Mucosa of stomach (tissue), 1 donor: ENCODE measurements around the gene PIGO.

Experiments used
- H3K27me3 ChIP-seq: one replicate; pipeline ENCODE4 v1.7.0; 2013; ENCODE audit warnings: mild to moderate bottlenecking, low read length; ENCODE audit not compliant: control insufficient read depth, insufficient read depth
- H3K36me3 ChIP-seq: one replicate; pipeline ENCODE4 v1.7.0; 2013; ENCODE audit warnings: low read length; ENCODE audit not compliant: control insufficient read depth, insufficient read depth
- H3K4me1 ChIP-seq: one replicate; pipeline ENCODE4 v1.7.0; 2013; ENCODE audit warnings: mild to moderate bottlenecking, low read length; ENCODE audit not compliant: control insufficient read depth, insufficient read depth
- H3K4me3 ChIP-seq: one replicate; pipeline ENCODE4 v1.7.0; 2013; ENCODE audit warnings: low read length
- H3K9ac ChIP-seq: one replicate; pipeline ENCODE4 v1.7.0; 2013; ENCODE audit warnings: mild to moderate bottlenecking, low read length, moderate library complexity
- H3K9me3 ChIP-seq: one replicate; pipeline ENCODE4 v1.7.0; 2013; ENCODE audit warnings: mild to moderate bottlenecking, low read length, moderate library complexity; ENCODE audit not compliant: control insufficient read depth
- donor health status: Pancreatic carcinoma.

Gene PIGO

GRCh38 chr9:35103660-35104191, 7.3 kb upstream of the PIGO start:
- Histone ChIP-seq H3K36me3 (no peaks in the 10 kb centered on the region), H3K4me1 (peaks cover 21% of the 10 kb centered on the region), H3K4me3 (peak overlapping the region; percentile 89), H3K27me3 (no peaks in the 10 kb centered on the region), H3K9ac (peak overlapping the region; percentile 96), H3K9me3 (no peaks in the 10 kb centered on the region)

DNA sequence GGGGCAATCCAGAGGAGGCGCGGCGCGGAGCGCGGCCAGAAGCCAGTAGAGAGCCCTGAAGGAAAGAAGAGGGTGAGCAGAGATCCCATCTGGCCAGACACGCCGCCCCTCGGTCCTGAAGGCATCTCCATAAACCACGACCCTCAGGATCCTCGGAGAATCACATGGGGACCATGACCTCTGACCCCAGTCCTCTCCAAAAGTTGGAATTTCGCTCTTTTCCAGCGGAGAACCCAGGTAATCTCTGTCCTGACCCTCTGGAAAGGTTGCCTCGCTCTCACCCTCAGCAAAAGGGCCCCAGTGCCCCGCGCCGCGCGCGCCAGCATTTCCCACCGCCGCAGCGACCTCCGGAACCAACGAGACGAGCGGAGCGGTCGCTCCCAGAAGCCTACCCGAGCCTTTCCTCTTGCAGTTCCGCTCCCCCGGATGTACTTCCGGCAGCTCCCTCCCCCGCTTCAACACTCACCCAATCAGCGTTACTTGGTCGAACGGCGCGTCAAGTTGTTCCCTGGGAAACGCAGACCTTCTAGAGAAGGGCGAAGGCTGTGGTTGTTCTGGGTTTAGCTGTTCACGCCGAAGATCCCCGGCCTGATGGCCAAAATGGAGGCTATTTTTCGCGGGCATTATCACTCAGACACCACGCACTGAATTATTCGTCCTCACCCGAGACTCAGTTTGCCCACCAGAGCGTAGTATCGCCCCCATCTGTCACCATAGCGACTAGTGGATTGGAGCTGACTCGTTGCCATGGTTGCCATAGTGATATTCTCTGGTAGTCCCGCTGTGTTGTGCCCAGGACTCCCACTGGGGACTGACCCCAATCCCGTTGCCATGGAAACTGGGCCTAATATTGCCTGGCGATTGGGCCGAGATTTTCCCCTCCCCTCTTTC, 6.6 kb upstream of the PIGO start, which contains the start of gene STOML2:
STOML2 (minus strand) TSS at position 363 of the 891 bp plus-strand sequence; CDS start at position 326, 37 bp downstream.
- Histone ChIP-seq H3K36me3 (no peaks in the 10 kb centered on the region), H3K4me3 (peak within 1 kb of the TSS; percentile 89), H3K4me1 (peaks cover 21% of the 10 kb centered on the region), H3K9ac (peak within 1 kb of the TSS; percentile 96), H3K27me3 (no peaks in the 10 kb centered on the region), H3K9me3 (no peaks in the 10 kb centered on the region)

DNA sequence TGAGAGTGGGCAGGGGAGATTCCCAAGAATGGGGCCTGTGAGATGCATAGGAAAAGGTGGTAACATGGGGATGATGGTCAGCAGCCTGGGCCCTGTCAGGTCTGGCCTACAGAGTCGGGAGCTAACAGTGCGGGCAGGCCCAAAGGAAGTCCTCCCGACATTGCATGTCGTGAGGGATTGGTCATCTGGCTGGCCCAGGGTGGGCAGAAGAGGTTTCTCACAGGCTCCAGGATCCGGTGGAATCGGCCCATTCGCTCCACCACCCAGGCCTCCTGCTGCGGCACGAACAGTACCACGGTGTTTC, 6.0 kb upstream of the PIGO start:
- no peaks in the 10 kb centered on the region for H3K27me3 ChIP-seq
- peak overlapping the region; percentile 96 for H3K9ac ChIP-seq
- H3K36me3 ChIP-seq, result no peaks in the 10 kb centered on the region
- H3K4me1 ChIP-seq, result peaks cover 21% of the 10 kb centered on the region
- H3K9me3 ChIP-seq, result no peaks in the 10 kb centered on the region
- H3K4me3 ChIP-seq, result peak overlapping the region; percentile 89

DNA sequence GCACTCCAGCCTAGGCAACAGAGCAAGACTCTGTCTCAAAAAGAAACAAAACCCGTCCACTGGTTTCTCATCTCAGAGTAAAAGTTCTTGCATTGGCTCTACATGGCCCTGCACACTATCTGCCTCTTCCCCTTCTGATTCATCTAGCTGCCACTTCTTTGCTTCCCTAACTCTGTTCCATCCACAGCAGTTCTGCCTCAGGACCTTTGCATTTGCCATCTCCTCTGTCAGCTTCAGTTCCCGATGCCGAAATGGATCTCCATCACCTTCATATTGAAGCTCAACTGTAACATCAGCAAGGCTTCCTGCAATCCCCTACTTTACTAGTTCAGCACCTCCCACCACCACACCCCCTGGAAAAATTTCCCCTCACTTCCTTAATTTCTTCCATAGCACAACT, 1.2 kb upstream of the PIGO start:
- Histone ChIP-seq H3K27me3 (no peaks in the 10 kb centered on the region), H3K4me1 (peaks cover 23% of the 10 kb centered on the region), H3K36me3 (peaks cover 5% of the 10 kb centered on the region), H3K4me3 (no peak overlapping the region), H3K9me3 (no peaks in the 10 kb centered on the region), H3K9ac (no peak overlapping the region)

GRCh38 chr9:35091536-35091935, 4.9 kb downstream of the PIGO start:
- no peaks in the 10 kb centered on the region for H3K27me3 ChIP-seq
- no peak overlapping the region for H3K4me3 ChIP-seq
- peaks cover 11% of the 10 kb centered on the region for H3K4me1 ChIP-seq
- no peaks in the 10 kb centered on the region for H3K9me3 ChIP-seq
- H3K9ac ChIP-seq, result no peak overlapping the region
- H3K36me3 ChIP-seq, result peaks cover 16% of the 10 kb centered on the region

- Histone ChIP-seq H3K27me3 (no peaks in the 10 kb centered on the region), H3K4me1 (no peaks in the 10 kb centered on the region), H3K4me3 (no peak overlapping the region), H3K9me3 (no peaks in the 10 kb centered on the region), H3K36me3 (peaks cover 16% of the 10 kb centered on the region), H3K9ac (no peak overlapping the region)
Observed at GRCh38 chr9:35089434-35089833, 7.0 kb downstream of the PIGO start.

DNA sequence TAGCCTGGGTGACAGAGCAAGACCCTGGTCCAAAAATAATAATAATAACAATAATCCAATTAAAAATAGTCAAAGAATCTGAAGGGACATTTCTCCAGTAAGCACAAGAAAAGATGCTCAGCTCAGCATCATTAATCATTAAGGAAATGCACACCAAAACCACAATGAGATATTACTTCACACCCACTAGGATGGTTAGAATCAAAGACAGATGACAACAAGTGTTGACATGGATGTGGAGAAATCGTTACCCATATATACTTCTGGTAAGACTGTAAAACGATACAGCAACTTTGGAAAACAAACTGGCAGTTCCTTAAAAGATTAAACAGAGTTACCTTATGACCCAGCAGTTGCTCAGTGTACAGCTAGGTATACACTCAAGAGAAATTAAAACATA, 11.3 kb downstream of the PIGO start:
- H3K9ac ChIP-seq, result no peak overlapping the region
- peaks cover 10% of the 10 kb centered on the region for H3K36me3 ChIP-seq
- H3K9me3 ChIP-seq, result no peaks in the 10 kb centered on the region
- H3K27me3 ChIP-seq, result no peaks in the 10 kb centered on the region
- H3K4me3 ChIP-seq, result no peak overlapping the region
- H3K4me1 ChIP-seq, result no peaks in the 10 kb centered on the region

GRCh38 chr9:35079426-35080341, 16.7 kb downstream of the PIGO start, which contains the start of gene FANCG:
TSS of gene FANCG (minus strand) at chr9:35079942. CDS start at chr9:35079524, 418 bp downstream.
- Histone ChIP-seq H3K36me3 (peaks cover 3% of the 10 kb centered on the region), H3K9ac (peak within 1 kb of the TSS; percentile 60), H3K27me3 (no peaks in the 10 kb centered on the region), H3K4me1 (peaks cover 8% of the 10 kb centered on the region), H3K4me3 (peak within 1 kb of the TSS; percentile 23), H3K9me3 (no peaks in the 10 kb centered on the region)

GRCh38 chr9:35079041-35079425, 17.4 kb downstream of the PIGO start:
- peaks cover 8% of the 10 kb centered on the region for H3K4me1 ChIP-seq
- no peaks in the 10 kb centered on the region for H3K9me3 ChIP-seq
- H3K4me3 ChIP-seq, result peak overlapping the region; percentile 23
- peak overlapping the region; percentile 60 for H3K9ac ChIP-seq
- H3K36me3 ChIP-seq, result peaks cover 3% of the 10 kb centered on the region
- no peaks in the 10 kb centered on the region for H3K27me3 ChIP-seq

GRCh38 chr9:35078066-35078465, 18.3 kb downstream of the PIGO start:
- Histone ChIP-seq H3K36me3 (peaks cover 3% of the 10 kb centered on the region), H3K27me3 (no peaks in the 10 kb centered on the region), H3K9ac (no peak overlapping the region), H3K4me3 (no peak overlapping the region), H3K9me3 (no peaks in the 10 kb centered on the region), H3K4me1 (peaks cover 9% of the 10 kb centered on the region)

- H3K9ac ChIP-seq, result no peak overlapping the region
- H3K9me3 ChIP-seq, result no peaks in the 10 kb centered on the region
- no peaks in the 10 kb centered on the region for H3K27me3 ChIP-seq
- no peak overlapping the region for H3K4me3 ChIP-seq
- peaks cover 13% of the 10 kb centered on the region for H3K4me1 ChIP-seq
- peaks cover 3% of the 10 kb centered on the region for H3K36me3 ChIP-seq
Observed at GRCh38 chr9:35076848-35077247, 19.5 kb downstream of the PIGO start.

GRCh38 chr9:35075358-35075757, 21.0 kb downstream of the PIGO start:
- peaks cover 20% of the 10 kb centered on the region for H3K4me1 ChIP-seq

More at GRCh38 chr9:35075358-35075757, 21.0 kb downstream of the PIGO start:
- H3K9me3 ChIP-seq, result no peaks in the 10 kb centered on the region
- H3K9ac ChIP-seq, result no peak overlapping the region
- no peaks in the 10 kb centered on the region for H3K27me3 ChIP-seq
- H3K36me3 ChIP-seq, result peaks cover 3% of the 10 kb centered on the region
- H3K4me3 ChIP-seq, result no peak overlapping the region
